WTC11 (cell line): Measurements from ENCODE around the gene HYAL1. TPM values are rescaled to one million over a fixed set of nuclear protein-coding genes. Genes with fewer than 3 reads are reported as not detected.

ENCODE experiments used
- ATAC-seq: fragments of 200-7000 bp; cut with Tn5 transposase; 2 replicates; pipeline ENCODE4 v1.10.0; 2021; ENCODE audit warnings: mild to moderate bottlenecking, moderate library complexity
- CTCF ChIA-PET: fragments of 300-600 bp; sonication (Branson Sonifier 250); formaldehyde crosslinking; loops from one replicate; lab custom pipeline; 2021; ENCODE audit warnings: antibody characterized with exemption; lab: Charles Lee
- POLR2A ChIA-PET: fragments of 350-600 bp; sonication (Branson Sonifier 250); formaldehyde crosslinking; loops from one replicate; lab custom pipeline; 2021; ENCODE audit warnings: antibody characterized with exemption; lab: Charles Lee
- DNase-seq: peaks from one replicate; pipeline ENCODE4 v3.0.0; 2021; ENCODE audit warnings: low spot score
- H3K27ac Mint-ChIP-seq: 2 replicates; pipeline ENCODE4 v1.8.0; 2021; ENCODE audit warnings: mixed read lengths
- H3K27me3 Mint-ChIP-seq: 2 replicates; pipeline ENCODE4 v1.8.0; 2021; ENCODE audit warnings: low read depth, mild to moderate bottlenecking, moderate library complexity, mixed read lengths
- H3K36me3 Mint-ChIP-seq: 2 replicates; pipeline ENCODE4 v1.8.0; 2021; ENCODE audit warnings: mixed read lengths
- H3K4me1 Mint-ChIP-seq: 2 replicates; pipeline ENCODE4 v1.8.0; 2022; ENCODE audit warnings: mixed read lengths
- H3K4me3 Mint-ChIP-seq: 2 replicates; pipeline ENCODE4 v1.8.0; 2021; ENCODE audit warnings: mild to moderate bottlenecking, moderate library complexity, mixed read lengths
- H3K9me3 Mint-ChIP-seq: 2 replicates; pipeline ENCODE4 v1.8.0; 2021; ENCODE audit warnings: mixed read lengths
- CBFB ChIP-seq: sonication (generic); formaldehyde crosslinking; IDR thresholded peaks from 2 replicates; pipeline ENCODE4 v1.8.1; 2022; ENCODE audit warnings: mild to moderate bottlenecking, low read depth, missing genetic modification reagents
- ESRRA ChIP-seq: sonication (generic); formaldehyde crosslinking; IDR thresholded peaks from 2 replicates; pipeline ENCODE4 v1.8.1; 2022; ENCODE audit warnings: mild to moderate bottlenecking, missing genetic modification reagents, borderline replicate concordance
- ETV6 ChIP-seq: sonication (generic); formaldehyde crosslinking; IDR thresholded peaks from 2 replicates; pipeline ENCODE4 v1.8.1; 2022; ENCODE audit warnings: mild to moderate bottlenecking, missing genetic modification reagents
- GABPB1 ChIP-seq: sonication (generic); formaldehyde crosslinking; IDR thresholded peaks from 2 replicates; pipeline ENCODE4 v1.8.1; 2023; ENCODE audit warnings: mild to moderate bottlenecking, missing genetic modification reagents
- GRHL2 ChIP-seq: fragments of 250-450 bp; sonication (Bioruptor Pico); IDR thresholded peaks from 2 replicates; pipeline ENCODE4 v1.8.0; 2022; ENCODE audit warnings: mild to moderate bottlenecking, moderate library complexity; ENCODE audit not compliant: insufficient replicate concordance, severe bottlenecking
- GTF2I ChIP-seq: fragments of 250-450 bp; sonication (Bioruptor Pico); conservative IDR thresholded peaks from 2 replicates; pipeline ENCODE4 v1.4.0; 2021; ENCODE audit warnings: mild to moderate bottlenecking
- JAZF1 ChIP-seq: fragments of 250-450 bp; sonication (Bioruptor Pico); IDR thresholded peaks from 2 replicates; pipeline ENCODE4 v1.9.0; 2021; ENCODE audit warnings: moderate library complexity, mild to moderate bottlenecking, inconsistent platforms
- JUN ChIP-seq: sonication (generic); formaldehyde crosslinking; IDR thresholded peaks from 2 replicates; pipeline ENCODE4 v1.8.0; 2023; ENCODE audit warnings: mild to moderate bottlenecking, missing genetic modification reagents
- MXD4 ChIP-seq: fragments of 250-450 bp; sonication (Bioruptor Pico); IDR thresholded peaks from 2 replicates; pipeline ENCODE4 v1.8.0; 2021; ENCODE audit warnings: mild to moderate bottlenecking, moderate library complexity, borderline replicate concordance
- MYBL2 ChIP-seq: sonication (generic); formaldehyde crosslinking; IDR thresholded peaks from 2 replicates; pipeline ENCODE4 v1.8.1; 2023; ENCODE audit warnings: mild to moderate bottlenecking, moderate library complexity, missing genetic modification reagents
- NFE2L1 ChIP-seq: sonication (generic); formaldehyde crosslinking; IDR thresholded peaks from 2 replicates; pipeline ENCODE4 v1.8.1; 2023; ENCODE audit warnings: missing genetic modification reagents
- PRRX2 ChIP-seq: fragments of 250-450 bp; sonication (Bioruptor Pico); IDR thresholded peaks from 2 replicates; pipeline ENCODE4 v1.8.0; 2021; ENCODE audit warnings: mild to moderate bottlenecking
- RORB ChIP-seq: fragments of 250-450 bp; sonication (Bioruptor Pico); IDR thresholded peaks from 2 replicates; pipeline ENCODE4 v1.9.0; 2021; ENCODE audit warnings: mild to moderate bottlenecking
- SMAD4 ChIP-seq: sonication (generic); formaldehyde crosslinking; IDR thresholded peaks from 2 replicates; pipeline ENCODE4 v1.8.0; 2022; ENCODE audit warnings: mild to moderate bottlenecking, missing genetic modification reagents
- SP1 ChIP-seq: sonication (generic); formaldehyde crosslinking; conservative IDR thresholded peaks from 2 replicates; pipeline ENCODE4 v1.8.1; 2022; ENCODE audit warnings: missing genetic modification reagents
- ZBTB21 ChIP-seq: sonication (generic); formaldehyde crosslinking; IDR thresholded peaks from 2 replicates; pipeline ENCODE4 v1.8.1; 2023; ENCODE audit warnings: mild to moderate bottlenecking, missing genetic modification reagents, borderline replicate concordance
- ZNF138 ChIP-seq: sonication (generic); formaldehyde crosslinking; conservative IDR thresholded peaks from 2 replicates; pipeline ENCODE4 v1.8.1; 2022; ENCODE audit warnings: mild to moderate bottlenecking, moderate library complexity, missing genetic modification reagents
- ZNF317 ChIP-seq: sonication (generic); formaldehyde crosslinking; IDR thresholded peaks from 2 replicates; pipeline ENCODE4 v1.8.1; 2023; ENCODE audit warnings: low read depth, mild to moderate bottlenecking, moderate library complexity, missing genetic modification reagents, borderline replicate concordance
- total RNA-seq: library from RNA; stranded (reverse); gene quantifications from 3 replicates; pipeline ENCODE4 v1.2.3, GENCODE V29; 2021
- TF ChIP-seq, protein P1 (sequence below): sonication (generic); formaldehyde crosslinking; IDR thresholded peaks from 2 replicates; pipeline ENCODE4 v1.8.0; 2022; ENCODE audit warnings: mild to moderate bottlenecking, missing genetic modification reagents
- TF ChIP-seq, protein P2 (sequence below): fragments of 250-450 bp; sonication (Bioruptor Pico); IDR thresholded peaks from 2 replicates; pipeline ENCODE4 v1.9.0; 2021; ENCODE audit warnings: mild to moderate bottlenecking
- TF ChIP-seq, protein P3 (sequence below): sonication (generic); formaldehyde crosslinking; IDR thresholded peaks from 2 replicates; pipeline ENCODE4 v1.8.1; 2022; ENCODE audit warnings: missing genetic modification reagents, borderline replicate concordance
- TF ChIP-seq, protein P4 (sequence below): sonication (generic); formaldehyde crosslinking; IDR thresholded peaks from 2 replicates; pipeline ENCODE4 v1.8.1; 2023; ENCODE audit warnings: mild to moderate bottlenecking, moderate library complexity, missing genetic modification reagents
- TF ChIP-seq, protein P5 (sequence below): fragments of 250-450 bp; sonication (Bioruptor Pico); IDR thresholded peaks from 2 replicates; pipeline ENCODE4 v2.1.2; 2022; ENCODE audit warnings: mild to moderate bottlenecking, moderate library complexity
- TF ChIP-seq, protein P6 (sequence below): sonication (generic); formaldehyde crosslinking; IDR thresholded peaks from 2 replicates; pipeline ENCODE4 v1.8.1; 2023; ENCODE audit warnings: mild to moderate bottlenecking, missing genetic modification reagents

The HYAL1 gene
- total RNA-seq, 1 experiment from 2014 or later: 3.4 TPM

DNA sequence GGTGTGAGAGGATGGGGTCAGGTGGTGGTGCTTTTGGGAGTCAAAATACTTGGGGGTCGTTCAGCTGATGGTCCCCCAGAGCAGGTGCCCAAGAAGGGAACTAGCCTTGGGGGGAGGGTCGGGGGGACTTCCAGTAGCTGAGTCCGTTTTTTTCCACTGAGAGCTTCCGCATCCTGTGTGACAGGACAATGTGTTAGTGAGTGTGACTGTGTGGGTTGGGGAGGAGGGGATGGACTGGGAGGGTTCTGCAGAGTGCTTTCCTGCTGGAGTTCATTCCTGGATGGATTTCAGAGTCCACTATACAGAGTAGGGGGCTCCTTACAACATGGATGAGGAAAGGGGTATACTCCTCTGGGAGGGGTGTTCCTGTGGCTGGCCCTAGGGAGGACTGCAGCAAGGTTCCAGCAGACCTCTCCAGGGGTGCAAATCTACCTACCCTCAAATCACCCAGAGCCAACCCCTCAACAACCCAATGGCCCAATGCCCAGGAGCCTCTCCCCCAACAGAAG is 19.8 kb upstream of the HYAL1 start:
- Mint-ChIP-seq H3K9me3 (no peaks in the 10 kb centered on the region), H3K4me3 (peak overlapping the region; percentile 88)
- TF ChIP-seq NFE2L1: no peak
- TF ChIP-seq SMAD4: no peak
- TF ChIP-seq, protein P1, sequence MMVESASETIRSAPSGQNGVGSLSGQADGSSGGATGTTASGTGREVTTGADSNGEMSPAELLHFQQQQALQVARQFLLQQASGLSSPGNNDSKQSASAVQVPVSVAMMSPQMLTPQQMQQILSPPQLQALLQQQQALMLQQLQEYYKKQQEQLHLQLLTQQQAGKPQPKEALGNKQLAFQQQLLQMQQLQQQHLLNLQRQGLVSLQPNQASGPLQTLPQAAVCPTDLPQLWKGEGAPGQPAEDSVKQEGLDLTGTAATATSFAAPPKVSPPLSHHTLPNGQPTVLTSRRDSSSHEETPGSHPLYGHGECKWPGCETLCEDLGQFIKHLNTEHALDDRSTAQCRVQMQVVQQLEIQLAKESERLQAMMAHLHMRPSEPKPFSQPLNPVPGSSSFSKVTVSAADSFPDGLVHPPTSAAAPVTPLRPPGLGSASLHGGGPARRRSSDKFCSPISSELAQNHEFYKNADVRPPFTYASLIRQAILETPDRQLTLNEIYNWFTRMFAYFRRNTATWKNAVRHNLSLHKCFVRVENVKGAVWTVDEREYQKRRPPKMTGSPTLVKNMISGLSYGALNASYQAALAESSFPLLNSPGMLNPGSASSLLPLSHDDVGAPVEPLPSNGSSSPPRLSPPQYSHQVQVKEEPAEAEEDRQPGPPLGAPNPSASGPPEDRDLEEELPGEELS (CRISPR knock-in tag): no peak
- TF ChIP-seq MYBL2 (CRISPR knock-in tag): no peak
- no peak for TF ChIP-seq JUN (CRISPR knock-in tag)
- TF ChIP-seq ZNF138 (CRISPR knock-in tag): no peak
- no peak for TF ChIP-seq ZNF317 (CRISPR knock-in tag)
- TF ChIP-seq GTF2I (CRISPR knock-in tag): no peak
- no peak for TF ChIP-seq ZBTB21
- no peak for TF ChIP-seq GRHL2
- no peak for TF ChIP-seq RORB
- TF ChIP-seq, protein P2, sequence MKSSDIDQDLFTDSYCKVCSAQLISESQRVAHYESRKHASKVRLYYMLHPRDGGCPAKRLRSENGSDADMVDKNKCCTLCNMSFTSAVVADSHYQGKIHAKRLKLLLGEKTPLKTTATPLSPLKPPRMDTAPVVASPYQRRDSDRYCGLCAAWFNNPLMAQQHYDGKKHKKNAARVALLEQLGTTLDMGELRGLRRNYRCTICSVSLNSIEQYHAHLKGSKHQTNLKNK (CRISPR knock-in tag): no peak
- TF ChIP-seq, protein P3, sequence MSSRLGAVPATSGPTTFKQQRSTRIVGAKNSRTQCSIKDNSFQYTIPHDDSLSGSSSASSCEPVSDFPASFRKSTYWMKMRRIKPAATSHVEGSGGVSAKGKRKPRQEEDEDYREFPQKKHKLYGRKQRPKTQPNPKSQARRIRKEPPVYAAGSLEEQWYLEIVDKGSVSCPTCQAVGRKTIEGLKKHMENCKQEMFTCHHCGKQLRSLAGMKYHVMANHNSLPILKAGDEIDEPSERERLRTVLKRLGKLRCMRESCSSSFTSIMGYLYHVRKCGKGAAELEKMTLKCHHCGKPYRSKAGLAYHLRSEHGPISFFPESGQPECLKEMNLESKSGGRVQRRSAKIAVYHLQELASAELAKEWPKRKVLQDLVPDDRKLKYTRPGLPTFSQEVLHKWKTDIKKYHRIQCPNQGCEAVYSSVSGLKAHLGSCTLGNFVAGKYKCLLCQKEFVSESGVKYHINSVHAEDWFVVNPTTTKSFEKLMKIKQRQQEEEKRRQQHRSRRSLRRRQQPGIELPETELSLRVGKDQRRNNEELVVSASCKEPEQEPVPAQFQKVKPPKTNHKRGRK (CRISPR knock-in tag): no peak
- no peak for TF ChIP-seq MXD4 (CRISPR knock-in tag)
- TF ChIP-seq, all 79 proteins: peak for 0
- DNase-seq (no peak), ATAC-seq (no peak)
- H3K27ac Mint-ChIP-seq: peak overlapping the region; percentile 60; the same call in 1 of the 2 replicates
- peaks cover 42% of the 10 kb centered on the region for H3K4me1 Mint-ChIP-seq
- ChIA-PET POLR2A (interaction anchor here (2.0 kb wide), 1 partner anchor 14 kb away, joined by 8 read pairs; no protein-coding TSS in a partner anchor), CTCF (interaction anchor here (0.8 to 5.5 kb wide), 12 partner anchors 14 to 132 kb away, joined by 3 to 95 read pairs (median 6); partner anchors contain the start of genes GNAT1, HYAL1, HYAL3 and IFRD2)
- H3K27me3 Mint-ChIP-seq: no peaks in the 10 kb centered on the region
- H3K36me3 Mint-ChIP-seq: peaks cover 26% of the 10 kb centered on the region

DNA sequence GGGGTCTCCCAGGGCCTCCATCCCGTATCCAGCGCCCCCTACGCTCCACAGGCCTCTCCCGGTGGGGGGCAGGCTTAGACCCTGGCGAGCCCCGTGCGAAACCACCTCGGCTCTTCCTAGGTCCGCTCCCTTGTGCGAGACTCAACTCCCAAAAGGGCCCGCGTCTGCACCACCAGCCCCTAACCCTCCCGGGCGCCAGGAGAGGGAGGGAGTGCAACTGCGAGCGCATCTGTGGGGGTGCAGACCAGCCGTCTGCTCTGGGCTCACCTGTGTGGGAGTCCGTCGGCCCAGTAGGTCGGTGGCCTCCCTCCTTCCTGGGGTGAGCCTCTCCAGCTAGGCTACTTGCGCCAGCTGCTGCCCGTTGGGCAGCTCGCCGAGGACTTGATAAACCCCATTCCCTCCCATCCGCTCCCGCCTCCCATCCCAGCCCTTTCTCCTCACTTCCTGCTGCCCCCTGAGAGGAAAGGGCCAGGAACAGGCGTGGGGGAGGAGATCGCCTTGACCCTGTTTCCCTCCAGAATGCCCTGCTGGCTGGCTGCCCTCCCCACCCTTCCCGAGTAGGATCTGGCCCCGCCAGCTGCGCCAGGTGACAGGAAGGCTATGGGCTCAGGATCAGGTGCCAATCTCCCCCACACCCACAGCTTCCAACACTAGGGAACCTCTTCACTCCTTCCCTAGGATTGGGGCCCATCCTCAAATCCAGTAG is 19.2 kb upstream of the HYAL1 start, which contains the start of gene HYAL2:
Gene HYAL2, minus strand, starts transcription at position 360 of the 706 bp plus-strand sequence. CDS start 2,256 bp downstream, outside the sequence.
- H3K9me3 Mint-ChIP-seq: no peaks in the 10 kb centered on the region
- ATAC-seq: peak; percentile 6
- POLR2A ChIA-PET: interaction anchor here (1.5 to 2.0 kb wide), 2 partner anchors 15 to 23 kb away, joined by 5 to 8 read pairs; partner anchors contain the start of genes HYAL3 and NAA80
- CTCF ChIA-PET: interaction anchor here (0.8 to 5.5 kb wide), 16 partner anchors 14 to 131 kb away, joined by 3 to 95 read pairs (median 6); partner anchors contain the start of genes CYB561D2, GNAT1, HYAL1 and HYAL3
- no peaks in the 10 kb centered on the region for H3K27me3 Mint-ChIP-seq
- H3K36me3 Mint-ChIP-seq: peaks cover 28% of the 10 kb centered on the region
- peak within 1 kb of the TSS; percentile 97 for H3K27ac Mint-ChIP-seq
- peak; percentile 65 for DNase-seq
- peaks cover 42% of the 10 kb centered on the region for H3K4me1 Mint-ChIP-seq
- H3K4me3 Mint-ChIP-seq: peak within 1 kb of the TSS; percentile 88
- TF ChIP-seq SP1 (CRISPR knock-in tag): 0 out of 2 replicates have a peak, but pooled peaks have one; percentile 43
- TF ChIP-seq GABPB1 (CRISPR knock-in tag): no peak
- TF ChIP-seq JAZF1 (CRISPR knock-in tag): no peak
- TF ChIP-seq, protein P1 (CRISPR knock-in tag): peak; percentile 78
- TF ChIP-seq, protein P4, sequence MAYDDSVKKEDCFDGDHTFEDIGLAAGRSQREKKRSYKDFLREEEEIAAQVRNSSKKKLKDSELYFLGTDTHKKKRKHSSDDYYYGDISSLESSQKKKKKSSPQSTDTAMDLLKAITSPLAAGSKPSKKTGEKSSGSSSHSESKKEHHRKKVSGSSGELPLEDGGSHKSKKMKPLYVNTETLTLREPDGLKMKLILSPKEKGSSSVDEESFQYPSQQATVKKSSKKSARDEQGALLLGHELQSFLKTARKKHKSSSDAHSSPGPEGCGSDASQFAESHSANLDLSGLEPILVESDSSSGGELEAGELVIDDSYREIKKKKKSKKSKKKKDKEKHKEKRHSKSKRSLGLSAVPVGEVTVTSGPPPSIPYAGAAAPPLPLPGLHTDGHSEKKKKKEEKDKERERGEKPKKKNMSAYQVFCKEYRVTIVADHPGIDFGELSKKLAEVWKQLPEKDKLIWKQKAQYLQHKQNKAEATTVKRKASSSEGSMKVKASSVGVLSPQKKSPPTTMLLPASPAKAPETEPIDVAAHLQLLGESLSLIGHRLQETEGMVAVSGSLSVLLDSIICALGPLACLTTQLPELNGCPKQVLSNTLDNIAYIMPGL (CRISPR knock-in tag): no peak
- TF ChIP-seq ETV6: peak; percentile 85; the same call in 1 of the 2 replicates
- TF ChIP-seq, protein P5, sequence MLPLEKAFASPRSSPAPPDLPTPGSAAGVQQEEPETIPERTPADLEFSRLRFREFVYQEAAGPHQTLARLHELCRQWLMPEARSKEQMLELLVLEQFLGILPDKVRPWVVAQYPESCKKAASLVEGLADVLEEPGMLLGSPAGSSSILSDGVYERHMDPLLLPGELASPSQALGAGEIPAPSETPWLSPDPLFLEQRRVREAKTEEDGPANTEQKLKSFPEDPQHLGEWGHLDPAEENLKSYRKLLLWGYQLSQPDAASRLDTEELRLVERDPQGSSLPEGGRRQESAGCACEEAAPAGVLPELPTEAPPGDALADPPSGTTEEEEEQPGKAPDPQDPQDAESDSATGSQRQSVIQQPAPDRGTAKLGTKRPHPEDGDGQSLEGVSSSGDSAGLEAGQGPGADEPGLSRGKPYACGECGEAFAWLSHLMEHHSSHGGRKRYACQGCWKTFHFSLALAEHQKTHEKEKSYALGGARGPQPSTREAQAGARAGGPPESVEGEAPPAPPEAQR (CRISPR knock-in tag): no peak
- TF ChIP-seq ESRRA: 0 out of 2 replicates have a peak, but pooled peaks have one; percentile 54
- TF ChIP-seq, protein P6, sequence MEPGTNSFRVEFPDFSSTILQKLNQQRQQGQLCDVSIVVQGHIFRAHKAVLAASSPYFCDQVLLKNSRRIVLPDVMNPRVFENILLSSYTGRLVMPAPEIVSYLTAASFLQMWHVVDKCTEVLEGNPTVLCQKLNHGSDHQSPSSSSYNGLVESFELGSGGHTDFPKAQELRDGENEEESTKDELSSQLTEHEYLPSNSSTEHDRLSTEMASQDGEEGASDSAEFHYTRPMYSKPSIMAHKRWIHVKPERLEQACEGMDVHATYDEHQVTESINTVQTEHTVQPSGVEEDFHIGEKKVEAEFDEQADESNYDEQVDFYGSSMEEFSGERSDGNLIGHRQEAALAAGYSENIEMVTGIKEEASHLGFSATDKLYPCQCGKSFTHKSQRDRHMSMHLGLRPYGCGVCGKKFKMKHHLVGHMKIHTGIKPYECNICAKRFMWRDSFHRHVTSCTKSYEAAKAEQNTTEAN (CRISPR knock-in tag): no peak
- no peak; the same call in 1 of the 2 replicates for TF ChIP-seq PRRX2 (CRISPR knock-in tag)
- 0 out of 2 replicates have a peak, but pooled peaks have one; percentile 3 for TF ChIP-seq CBFB (CRISPR knock-in tag)
